ENCODE measurements around the gene CD4.

- TF ChIP-seq CTCF (IDR thresholded peaks at IDR 0.05): no peak
- TF ChIP-seq POLR2A (IDR thresholded peaks at IDR 0.05): no peak
Observed at GRCh38 chr12:6831450-6831995, 42.2 kb downstream of the CD4 start.

Data from adrenal gland (tissue), 5 donors.